HFFc6 (cell line): ENCODE results near the gene SAMMSON. TPM values are rescaled to one million over a fixed set of nuclear protein-coding genes. Genes with fewer than 3 reads are reported as not detected.
A peak's percentile ranks its signal among the peaks of the same experiment; 100 is the strongest.

ENCODE experiments used
- DNase-seq: peaks from one replicate; pipeline ENCODE4 v3.0.0-alpha.2; 2018
- H3K27ac Mint-ChIP-seq: 2 replicates; pipeline ENCODE4 v1.8.0; 2020; ENCODE audit warnings: mild to moderate bottlenecking, mixed read lengths
- H3K27me3 Mint-ChIP-seq: 2 replicates; pipeline ENCODE4 v1.8.0; 2021; ENCODE audit warnings: mild to moderate bottlenecking, moderate library complexity, mixed read lengths; ENCODE audit not compliant: insufficient read depth
- H3K36me3 Mint-ChIP-seq: 2 replicates; pipeline ENCODE4 v1.8.0; 2021; ENCODE audit warnings: low read depth, mixed read lengths
- H3K4me1 Mint-ChIP-seq: 2 replicates; pipeline ENCODE4 v1.8.0; 2020; ENCODE audit warnings: low read depth, mixed read lengths
- H3K4me3 Mint-ChIP-seq: 2 replicates; pipeline ENCODE4 v1.8.0; 2020; ENCODE audit warnings: mild to moderate bottlenecking, moderate library complexity, mixed read lengths
- H3K9me3 Mint-ChIP-seq: 2 replicates; pipeline ENCODE4 v1.8.0; 2020; ENCODE audit warnings: mild to moderate bottlenecking, mixed read lengths
- CTCF ChIP-seq: fragments of 200-600 bp; sonication (generic); IDR thresholded peaks from 2 replicates; pipeline ENCODE4 v1.5.0; 2021; ENCODE audit warnings: antibody characterized with exemption, mild to moderate bottlenecking
- total RNA-seq, 6 experiments: library from RNA; stranded (reverse); fragmentation: NEBNext Ultra II Directional; extraction: Animal tissue kit (Norgen Biotek cat#: 25700); gene quantifications; 2 replicates in 1 of 6; 3 replicates in 5 of 6; pipeline ENCODE4 v1.2.3, GENCODE V29; 2021

SAMMSON gene
- total RNA-seq, 6 experiments from 2014 or later, result not detected

GRCh38 chr3:70078778-70079177 is 79.2 kb downstream of the SAMMSON start:
- peaks cover 9% of the 10 kb centered on the region for H3K27me3 Mint-ChIP-seq
- DNase-seq, result no peak
- H3K9me3 Mint-ChIP-seq, result no peaks in the 10 kb centered on the region
- H3K36me3 Mint-ChIP-seq, result no peaks in the 10 kb centered on the region
- H3K4me3 Mint-ChIP-seq, result no peak overlapping the region
- H3K4me1 Mint-ChIP-seq, result no peaks in the 10 kb centered on the region
- no peak for TF ChIP-seq CTCF
- no peak overlapping the region for H3K27ac Mint-ChIP-seq

GRCh38 chr3:70085613-70086012 is 86.1 kb downstream of the SAMMSON start:
- Mint-ChIP-seq H3K27ac (no peak overlapping the region), H3K4me1 (no peaks in the 10 kb centered on the region), H3K36me3 (no peaks in the 10 kb centered on the region), H3K4me3 (no peak overlapping the region), H3K27me3 (peaks cover 2% of the 10 kb centered on the region), H3K9me3 (no peaks in the 10 kb centered on the region)
- DNase-seq, result no peak
- no peak for TF ChIP-seq CTCF

- TF ChIP-seq CTCF, result no peak
- Mint-ChIP-seq H3K4me3 (no peak overlapping the region), H3K27ac (no peak overlapping the region), H3K4me1 (no peaks in the 10 kb centered on the region), H3K9me3 (no peaks in the 10 kb centered on the region), H3K27me3 (peaks cover 2% of the 10 kb centered on the region), H3K36me3 (no peaks in the 10 kb centered on the region)
- DNase-seq, result no peak
These were observed 86.8 kb downstream of the SAMMSON start for GRCh38 chr3:70086336-70086735.

GRCh38 chr3:70090322-70090913 is 90.9 kb downstream of the SAMMSON start:
- no peak overlapping the region for H3K27ac Mint-ChIP-seq
- TF ChIP-seq CTCF, result peak; percentile 82
- peak; percentile 16 for DNase-seq
- no peaks in the 10 kb centered on the region; the same call in 1 of the 2 replicates for H3K27me3 Mint-ChIP-seq
- H3K36me3 Mint-ChIP-seq, result no peaks in the 10 kb centered on the region
- H3K4me1 Mint-ChIP-seq, result no peaks in the 10 kb centered on the region
- H3K9me3 Mint-ChIP-seq, result no peaks in the 10 kb centered on the region
- no peak overlapping the region for H3K4me3 Mint-ChIP-seq

- H3K36me3 Mint-ChIP-seq, result no peaks in the 10 kb centered on the region
- H3K27ac Mint-ChIP-seq, result no peak overlapping the region
- no peak overlapping the region for H3K4me3 Mint-ChIP-seq
- DNase-seq, result no peak
- no peak for TF ChIP-seq CTCF
- no peaks in the 10 kb centered on the region for H3K9me3 Mint-ChIP-seq
- no peaks in the 10 kb centered on the region for H3K4me1 Mint-ChIP-seq
- no peaks in the 10 kb centered on the region; the same call in 1 of the 2 replicates for H3K27me3 Mint-ChIP-seq
These were observed 94.7 kb downstream of the SAMMSON start for GRCh38 chr3:70094197-70094596.
